Measurements from ENCODE around the gene PRDM16. TPM values are rescaled to one million over a fixed set of nuclear protein-coding genes. Genes with fewer than 3 reads are reported as not detected.

The PRDM16 gene
- total and polyA plus RNA-seq, 2 of the 8 experiments (the other 6 are each of a cell fraction or from before 2014, with no cell fraction given), result 0.39 to 0.43 TPM

- no peak for TF ChIP-seq RNF2 (IDR thresholded peaks at IDR 0.05; ENCODE audit: borderline replicate concordance, low read depth, low read length, missing control alignments, poor library complexity, severe bottlenecking)
Observed at GRCh38 chr1:3178279-3178678, 109.3 kb downstream of the PRDM16 start (continued).

Measured in H1 (cell line).